ENCODE results near the gene EPS8L2. TPM values are rescaled to one million over a fixed set of nuclear protein-coding genes. Genes with fewer than 3 reads are reported as not detected.

Gene EPS8L2
- total and polyA plus RNA-seq, 9 of the 15 experiments (the other 6 are each of a cell fraction or from before 2014, with no cell fraction given) = 0.75 to 17.0 (median 3.7) TPM

- TF ChIP-seq ILK (tag; IDR thresholded peaks at IDR 0.05; ENCODE audit: borderline replicate concordance, low read depth) = no peak
- TF ChIP-seq PHF20 (IDR thresholded peaks at IDR 0.05; ENCODE audit: partially characterized antibody) = no peak
- no peak for TF ChIP-seq NELFE (IDR thresholded peaks at IDR 0.05; ENCODE audit: insufficient read depth, insufficient read length)
- TF ChIP-seq, protein P1, sequence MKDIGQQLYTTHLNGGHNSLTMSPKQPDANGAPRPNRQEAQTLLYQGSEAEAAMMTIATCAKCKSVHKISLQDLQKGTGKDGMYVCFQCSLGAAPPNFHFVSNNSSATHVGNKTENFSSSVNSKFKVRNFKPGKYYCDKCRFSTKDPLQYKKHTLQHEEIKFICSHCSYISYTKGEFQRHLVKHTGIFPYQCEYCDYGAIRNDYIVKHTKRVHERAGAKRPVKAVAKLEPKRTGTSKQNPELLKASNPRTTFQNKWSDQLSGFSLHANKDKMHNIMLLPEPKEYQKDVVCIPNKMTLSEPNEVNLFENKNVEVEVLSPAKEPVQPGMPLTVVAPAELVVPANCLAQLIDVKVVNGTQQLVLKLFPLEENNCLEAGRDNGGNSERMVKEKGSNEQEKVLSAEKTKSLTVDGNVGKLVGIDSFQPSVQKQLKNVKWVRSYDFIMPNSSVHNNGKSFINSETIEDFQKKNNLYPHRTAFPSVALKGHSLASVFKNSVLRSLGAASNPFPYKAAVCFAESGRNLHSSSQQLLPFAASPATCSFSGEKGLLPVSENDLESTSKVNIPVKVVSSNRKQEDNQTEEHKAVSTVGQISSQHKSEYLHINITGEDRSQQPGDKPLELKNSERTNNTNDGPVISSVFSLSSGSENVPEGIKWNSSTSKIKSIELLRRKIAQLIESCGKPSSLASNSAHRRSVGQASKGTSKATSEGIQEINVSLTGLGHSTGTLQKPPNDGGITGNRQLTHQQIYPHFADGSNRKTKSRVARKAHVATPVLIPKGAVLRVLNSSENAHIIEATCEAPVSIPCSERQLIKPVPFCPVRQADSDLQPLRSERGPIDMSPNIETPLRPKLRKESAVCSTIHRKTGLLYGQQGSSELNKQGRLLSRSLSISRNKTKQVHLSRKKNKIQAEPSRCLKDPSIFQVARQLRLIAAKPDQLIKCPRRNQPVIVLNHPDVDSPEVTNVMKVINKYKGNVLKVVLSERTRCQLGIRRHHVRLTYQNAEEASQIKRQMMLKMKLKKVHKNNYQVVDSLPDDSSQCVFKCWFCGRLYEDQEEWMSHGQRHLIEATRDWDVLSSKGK (CRISPR knock-in tag; IDR thresholded peaks at IDR 0.05) = no peak
- no peak for TF ChIP-seq SFPQ (IDR thresholded peaks at IDR 0.05; ENCODE audit: low read depth, low read length)
- TF ChIP-seq CREB3 (tag; conservative IDR thresholded peaks at IDR 0.05; ENCODE audit: low read depth) = no peak
- TF ChIP-seq POLR3G (IDR thresholded peaks at IDR 0.05; ENCODE audit: extremely low read depth, insufficient read length, insufficient replicate concordance) = no peak
- no peak for TF ChIP-seq CBFA2T3 (IDR thresholded peaks at IDR 0.05)
- no peak for TF ChIP-seq HLTF (IDR thresholded peaks at IDR 0.05)
- TF ChIP-seq GATAD2A (IDR thresholded peaks at IDR 0.05) = peak; percentile 6; the same call in 1 of the 2 replicates
- TF ChIP-seq CLOCK (CRISPR knock-in tag; IDR thresholded peaks at IDR 0.05; ENCODE audit: borderline replicate concordance) = no peak
- TF ChIP-seq SIX5 (IDR thresholded peaks at IDR 0.05; ENCODE audit: borderline replicate concordance in 1 of 2, insufficient read depth in 1 of 2, low read depth in 1 of 2, low read length in 2 of 2) = no peak
- TF ChIP-seq ZNF75A (CRISPR knock-in tag; IDR thresholded peaks at IDR 0.05) = no peak
- TF ChIP-seq SETDB1 (IDR thresholded peaks at IDR 0.05; ENCODE audit: low read length) = no peak
- TF ChIP-seq L3MBTL2 (IDR thresholded peaks at IDR 0.05) = peak; percentile 99
- 0 out of 2 replicates have a peak, but pooled peaks have one; percentile 62 for TF ChIP-seq RB1 (IDR thresholded peaks at IDR 0.05; ENCODE audit: low read depth)
- no peak for TF ChIP-seq ZBTB12 (CRISPR knock-in tag; IDR thresholded peaks at IDR 0.05)
These were observed 11.3 kb upstream of the EPS8L2 start, which contains the start of gene DEAF1 (continued) for GRCh38 chr11:694563-695287.
